ENCODE results near the gene IL3RA.

Gene IL3RA

DNA sequence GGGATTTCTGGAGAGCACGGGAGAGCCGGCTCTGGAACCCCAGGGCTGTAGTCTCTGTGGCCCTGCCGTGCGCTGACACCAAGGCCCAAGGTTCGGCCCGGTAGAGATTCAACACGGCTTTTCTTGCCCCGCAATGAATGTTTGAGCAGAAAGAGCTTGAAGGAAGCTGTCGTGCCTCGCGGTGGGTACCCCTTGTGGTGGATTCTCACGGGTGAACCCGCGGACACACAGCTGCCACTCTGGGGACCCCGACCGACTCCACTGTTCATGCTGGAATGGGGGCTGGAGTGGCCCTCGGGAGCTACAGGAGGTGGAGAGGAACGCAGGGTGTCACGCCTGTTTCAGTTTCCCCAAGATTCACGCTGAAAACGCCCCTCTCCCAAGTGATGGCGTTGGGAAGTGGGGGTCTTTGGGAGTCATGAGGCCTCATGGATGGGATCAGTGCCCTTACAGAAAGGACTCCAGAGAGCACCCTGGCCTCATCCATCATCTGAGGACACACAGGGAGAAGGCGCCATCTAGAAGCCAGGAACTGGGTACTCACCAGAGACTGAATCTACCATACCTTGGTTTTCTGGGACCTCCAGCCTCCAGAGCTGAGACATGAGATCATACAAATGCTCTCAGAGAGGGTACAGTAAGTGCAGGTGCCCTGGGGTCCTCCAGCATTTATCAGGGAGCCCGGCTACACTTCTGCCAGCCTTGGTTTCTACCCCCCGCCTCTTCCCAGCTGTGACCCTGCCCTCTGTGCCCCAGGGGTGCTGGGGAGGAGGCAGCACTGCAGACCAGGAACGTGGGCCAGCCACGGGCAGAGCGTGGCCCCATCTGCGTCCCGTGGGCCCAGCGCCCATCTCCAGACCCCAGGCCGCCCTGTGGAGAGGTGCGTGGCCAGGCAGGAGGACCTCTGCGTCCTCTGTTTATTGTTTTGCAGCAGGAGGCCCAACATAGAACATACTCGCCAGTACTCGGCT lies 49.0 kb downstream of the IL3RA start:
- no peak for DNase-seq (ENCODE audit: low spot score)

- DNase-seq (ENCODE audit: low spot score), result no peak
Observed at GRCh38 chrX:1386338-1387127, 49.9 kb downstream of the IL3RA start.

GRCh38 chrX:1387141-1387776 lies 50.7 kb downstream of the IL3RA start:
- DNase-seq (ENCODE audit: low spot score), result no peak

DNA sequence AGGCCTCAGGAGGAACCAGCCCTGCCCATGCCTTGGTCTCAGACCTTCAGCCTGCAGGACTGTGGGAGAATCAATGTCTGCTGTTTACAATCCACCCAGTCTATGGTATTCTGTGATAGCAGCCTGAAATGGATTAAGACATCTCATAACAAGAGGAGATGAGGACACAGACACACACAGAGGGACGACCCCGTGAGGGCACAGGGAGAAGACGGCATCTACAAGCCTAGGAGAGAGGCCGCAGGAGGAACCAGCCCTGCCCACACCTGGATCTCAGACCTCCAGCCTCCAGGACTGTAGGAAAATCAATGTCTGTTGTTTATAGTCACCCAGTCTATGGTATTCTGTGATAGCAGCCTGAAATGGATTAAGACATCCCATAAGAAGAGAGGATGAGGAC lies 52.1 kb downstream of the IL3RA start:
- no peak for DNase-seq (ENCODE audit: low spot score)

DNA sequence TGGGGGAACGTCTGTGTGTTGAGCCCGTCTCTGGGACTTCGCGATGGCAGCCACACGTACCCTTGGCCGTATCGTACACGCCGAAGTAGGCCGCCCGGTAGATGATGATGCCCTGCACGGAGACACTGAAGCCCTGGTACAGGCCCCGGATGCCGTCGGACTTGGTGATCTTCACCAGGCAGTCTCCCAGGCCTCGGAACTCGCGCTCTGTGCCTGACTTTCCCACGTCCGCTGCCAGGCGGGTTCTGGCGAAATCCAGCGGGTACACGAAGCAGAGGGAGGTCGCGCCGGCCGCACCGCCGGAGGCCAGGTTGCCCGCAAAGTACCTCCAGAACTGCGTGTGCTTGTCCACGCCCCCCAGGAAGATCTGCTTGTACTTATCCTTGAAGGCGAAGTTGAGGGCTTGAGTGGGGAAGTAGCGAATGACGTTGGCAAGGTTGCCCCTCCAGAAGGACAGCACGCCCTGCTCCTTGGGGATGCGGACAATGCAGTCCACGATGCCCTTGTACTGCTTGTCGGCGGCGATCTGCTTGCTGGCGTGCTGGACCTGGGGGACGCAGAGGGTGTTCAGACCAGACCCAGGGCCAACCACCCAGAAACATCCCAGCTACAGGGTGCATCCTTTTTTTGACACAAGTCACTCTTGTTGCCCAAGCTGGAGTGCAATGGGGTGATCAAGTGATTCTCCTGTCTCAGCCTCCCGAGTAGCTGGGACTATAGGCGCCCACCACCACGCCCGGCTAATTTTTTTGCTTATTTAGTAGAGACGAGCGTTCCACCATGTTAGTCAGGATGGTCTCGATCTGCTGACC lies 52.8 kb downstream of the IL3RA start:
- DNase-seq (ENCODE audit: low spot score), result no peak

- DNase-seq (ENCODE audit: low spot score), result no peak
Observed at GRCh38 chrX:1389993-1390285, 53.4 kb downstream of the IL3RA start.

DNA sequence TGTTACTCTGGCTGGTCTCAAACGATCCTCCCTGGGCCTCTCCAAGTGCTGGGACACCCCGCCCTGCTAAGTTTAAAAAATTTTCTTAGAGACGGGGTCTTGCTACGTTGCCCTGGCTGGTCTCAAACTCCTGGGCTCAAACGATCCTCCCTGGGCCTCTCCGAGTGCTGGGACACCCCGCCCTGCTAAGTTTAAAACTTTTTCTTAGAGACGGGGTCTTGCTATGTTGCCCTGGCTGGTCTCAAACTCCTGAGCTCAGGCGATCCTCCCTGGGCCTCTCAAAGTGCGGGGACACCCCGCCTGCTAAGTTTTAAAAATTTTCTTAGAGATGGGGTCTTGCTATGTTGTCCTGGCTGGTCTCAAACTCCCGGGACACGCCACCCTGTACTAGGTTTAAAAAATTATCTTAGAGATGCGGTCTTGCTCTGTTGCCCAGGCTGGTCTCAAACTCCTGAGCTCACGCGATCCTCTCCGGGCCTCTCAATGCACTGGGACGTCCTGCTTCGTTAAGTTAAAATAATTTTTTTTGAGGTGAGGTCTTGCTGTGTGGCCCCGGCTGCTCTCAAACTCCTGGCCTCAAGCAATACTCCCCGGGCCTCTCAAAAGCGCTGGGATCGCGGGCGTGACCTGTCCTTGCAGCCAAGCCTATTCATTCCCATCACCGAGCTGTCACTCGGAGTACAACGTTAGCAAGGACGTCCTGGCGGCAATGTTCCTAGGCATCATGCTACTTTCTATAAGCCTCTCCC lies 54.2 kb downstream of the IL3RA start:
- no peak for DNase-seq (ENCODE audit: low spot score)

GRCh38 chrX:1391370-1391706 lies 54.8 kb downstream of the IL3RA start:
- peak; percentile 94 for DNase-seq (ENCODE audit: low spot score)

- DNase-seq (ENCODE audit: low spot score), result peak; percentile 98
Observed at GRCh38 chrX:1391707-1392375, 55.3 kb downstream of the IL3RA start, which contains the start of gene SLC25A6. Gene SLC25A6 (minus strand): TSS chrX:1392113. CDS start chrX:1392009, 104 bp downstream.

DNA sequence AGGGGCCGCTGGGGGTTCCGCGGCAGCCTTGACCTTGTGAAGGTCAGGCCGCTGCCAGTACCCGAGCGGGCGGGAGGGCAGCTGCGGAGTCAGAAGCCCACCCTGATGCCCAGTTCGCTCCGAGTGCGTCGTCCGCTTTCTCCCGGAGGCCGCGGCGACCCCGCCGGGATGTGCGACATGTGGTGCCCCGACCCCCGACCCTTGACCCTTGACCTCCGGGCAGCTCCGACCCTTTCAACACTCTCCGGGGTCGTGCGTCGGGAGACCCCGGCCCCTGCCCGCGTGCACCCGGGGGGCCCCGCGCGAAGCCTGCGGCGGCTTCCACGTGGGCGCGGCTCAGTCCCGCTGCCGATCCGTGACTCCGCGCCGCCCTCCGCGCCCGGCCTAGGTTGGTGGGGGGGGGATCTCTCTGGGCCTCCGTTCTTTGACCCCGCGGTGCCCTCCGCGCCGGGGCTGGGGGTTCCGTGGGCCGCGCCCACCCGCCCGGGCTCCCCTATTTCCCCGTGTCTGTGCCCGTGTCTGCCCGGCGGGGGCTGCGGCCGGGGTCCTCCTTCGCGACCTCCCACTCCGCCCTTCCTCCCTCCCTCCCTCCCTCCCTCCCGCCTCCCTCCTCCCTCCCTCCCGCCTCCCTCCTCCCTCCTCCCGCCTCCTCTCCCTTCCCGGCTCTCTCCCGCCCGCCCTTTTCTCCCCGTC lies 55.9 kb downstream of the IL3RA start:
- no peak for DNase-seq (ENCODE audit: low spot score)

DNA sequence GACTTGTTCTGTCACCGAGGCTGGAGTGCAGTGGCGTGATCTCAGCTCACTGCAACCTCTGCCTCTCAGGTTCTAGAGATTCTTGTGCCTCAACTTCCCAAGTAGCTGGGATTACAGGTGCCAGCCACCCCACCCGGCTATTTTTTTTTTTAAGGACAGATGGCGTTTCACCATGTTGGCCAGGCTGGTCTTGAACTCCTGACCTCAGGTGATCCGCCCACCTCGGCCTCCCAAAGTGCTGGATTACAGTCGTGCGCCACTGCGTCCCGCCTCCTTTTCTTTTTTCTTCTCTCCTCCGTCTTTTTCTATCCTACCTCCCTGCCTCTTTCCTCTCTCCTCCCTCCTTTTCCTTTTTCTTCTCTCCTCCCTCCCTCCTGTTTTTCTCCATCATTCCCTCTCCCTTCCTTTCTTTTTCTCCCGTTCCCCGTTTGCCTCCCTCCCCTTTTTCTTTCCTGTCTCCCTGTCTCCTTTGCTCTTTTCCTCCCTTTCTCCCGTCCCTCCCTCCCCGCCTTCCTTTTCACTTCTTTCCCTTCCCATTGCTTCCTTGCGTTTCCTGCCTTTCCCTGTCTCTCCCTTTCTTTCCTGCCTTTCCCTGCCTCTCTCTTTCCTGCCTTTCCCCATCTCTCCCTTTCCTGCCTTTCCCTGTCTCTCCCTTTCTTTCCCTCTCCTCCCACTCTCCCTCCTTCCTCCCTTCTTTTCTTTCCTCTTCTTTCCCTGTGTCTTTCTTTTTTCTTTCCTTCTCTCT lies 57.5 kb downstream of the IL3RA start:
- no peak for DNase-seq (ENCODE audit: low spot score)

DNA sequence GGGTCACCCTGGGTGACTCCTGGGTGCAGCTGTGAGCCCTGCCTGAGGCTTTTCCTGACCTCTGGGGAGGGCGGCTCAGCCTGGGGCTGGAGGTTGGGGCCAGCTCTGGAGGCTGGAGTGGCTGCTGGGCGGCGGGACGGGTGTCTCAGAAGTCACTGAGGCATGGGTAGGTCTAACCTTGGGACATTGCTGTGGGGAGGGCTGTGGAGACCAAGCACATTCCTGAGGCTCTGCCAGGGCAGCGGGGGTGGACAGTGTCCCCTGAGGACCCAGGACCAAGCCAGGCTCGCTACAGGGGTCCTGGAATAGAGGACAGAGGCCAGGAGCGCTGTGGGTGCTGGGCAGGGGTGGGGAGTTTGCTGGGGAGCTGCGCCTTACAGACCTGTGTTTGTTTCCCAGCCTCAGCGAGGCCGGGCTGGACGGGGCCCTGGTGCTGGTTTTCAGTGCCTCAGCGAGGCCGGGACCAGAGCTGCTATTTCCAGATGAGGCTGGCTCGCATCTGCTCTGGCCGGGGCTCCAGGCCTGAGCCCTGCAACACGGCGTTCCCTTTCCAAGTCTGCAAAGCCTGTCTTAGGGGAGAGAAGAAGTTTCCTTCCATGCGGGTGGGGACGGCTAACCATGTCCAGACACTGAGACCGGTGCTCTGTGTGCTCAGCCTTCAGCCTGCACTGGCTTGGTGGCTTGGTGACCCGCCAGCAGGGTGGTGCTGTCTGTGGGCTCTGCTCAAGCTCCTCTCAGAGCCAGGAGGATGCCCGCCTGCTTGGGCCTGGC lies 58.3 kb downstream of the IL3RA start:
- no peak for DNase-seq (ENCODE audit: low spot score)

DNA sequence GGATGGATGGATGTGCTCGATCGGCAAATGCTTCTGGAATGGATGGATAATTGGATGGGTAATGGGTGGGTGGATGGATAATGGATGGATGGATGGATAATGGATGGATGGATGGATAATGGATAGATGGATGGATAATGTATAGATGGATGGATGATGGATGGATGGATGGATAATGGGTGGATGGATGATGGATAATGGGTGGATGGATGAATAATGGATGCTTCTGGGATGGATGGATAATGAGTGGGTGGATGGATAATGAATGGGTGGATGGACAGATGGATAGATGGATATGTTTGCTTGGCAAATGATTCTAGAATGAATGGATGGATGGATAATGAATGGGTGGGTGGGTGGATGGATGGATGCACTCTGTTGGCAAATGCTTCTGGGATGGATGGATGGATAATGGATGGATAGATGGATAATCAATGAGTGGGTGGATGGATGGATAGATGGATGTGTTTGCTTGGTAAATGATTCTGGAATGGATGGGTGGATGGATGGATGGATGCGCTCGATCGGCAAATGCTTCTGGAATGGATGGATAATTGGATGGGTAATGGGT lies 59.1 kb downstream of the IL3RA start:
- no peak for DNase-seq (ENCODE audit: low spot score)

DNA sequence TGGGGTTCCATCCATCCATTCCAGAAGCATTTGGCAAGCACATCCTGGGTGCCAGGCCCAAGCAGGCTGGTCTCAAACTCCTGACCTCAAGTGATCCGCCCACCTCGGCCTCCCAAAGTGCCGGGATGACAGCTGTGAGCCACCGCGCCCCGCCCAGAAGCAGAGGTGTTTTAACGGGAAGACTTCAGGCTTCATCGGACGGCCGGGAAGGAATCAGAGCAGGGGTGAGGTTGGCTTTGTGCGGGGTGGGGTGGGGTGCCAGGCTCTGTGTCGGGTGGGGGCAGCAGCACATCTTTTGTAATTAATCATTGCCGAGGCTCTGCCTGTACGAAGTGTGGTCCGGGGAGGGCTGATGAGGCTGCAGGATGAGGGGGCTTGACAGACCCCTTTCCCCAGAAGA lies 60.4 kb downstream of the IL3RA start:
- no peak for DNase-seq (ENCODE audit: low spot score)

- no peak for DNase-seq (ENCODE audit: low spot score)
Observed at GRCh38 chrX:1397441-1398270, 61.1 kb downstream of the IL3RA start.

GRCh38 chrX:1398431-1399340 lies 62.1 kb downstream of the IL3RA start:
- no peak for DNase-seq (ENCODE audit: low spot score)
